GM19239 (cell line): ENCODE measurements around the gene B4GALNT4.
"Not testable (repeated sequence)": the region's sequence is repeated elsewhere in the genome, so short reads cannot be mapped to it uniquely, and the experiment has no call there.

Experiments used
- DNase-seq: peaks from one replicate; pipeline ENCODE4 v3.0.0; 2011; ENCODE audit warnings: low spot score; ENCODE audit not compliant: insufficient read length
- FAIRE-seq: peaks from 2 replicates; lab custom pipeline; 2011; peaks lifted over from hg19 to GRCh38; lab: Jason Lieb, UNC

Gene B4GALNT4

GRCh38 chr11:385594-386351 is 16.5 kb downstream of the B4GALNT4 start:
- FAIRE-seq (no peak), DNase-seq (no peak)

GRCh38 chr11:386483-386882 is 17.2 kb downstream of the B4GALNT4 start:
- DNase-seq = no peak
- FAIRE-seq = no peak

- no peak for FAIRE-seq
- DNase-seq = no peak
These were observed 18.0 kb downstream of the B4GALNT4 start for GRCh38 chr11:387193-387793.

GRCh38 chr11:389369-389768 is 20.1 kb downstream of the B4GALNT4 start:
- DNase-seq, FAIRE-seq: not testable (repeated sequence)

- DNase-seq = no peak
- no peak for FAIRE-seq
These were observed 20.9 kb downstream of the B4GALNT4 start for GRCh38 chr11:390175-390574.

- no peak for DNase-seq
- no peak for FAIRE-seq
These were observed 22.1 kb downstream of the B4GALNT4 start for GRCh38 chr11:391117-392017.

GRCh38 chr11:392102-392777 is 22.9 kb downstream of the B4GALNT4 start:
- DNase-seq (no peak), FAIRE-seq (no peak)

- FAIRE-seq (no peak), DNase-seq (no peak)
These were observed 24.1 kb downstream of the B4GALNT4 start for GRCh38 chr11:393219-394033.

- no peak for FAIRE-seq
These were observed 24.9 kb downstream of the B4GALNT4 start, which contains the start of gene PKP3 for GRCh38 chr11:394034-394857. Gene PKP3 (plus strand): TSS chr11:394209. CDS start chr11:394293, 84 bp downstream.

GRCh38 chr11:394858-395655 is 25.8 kb downstream of the B4GALNT4 start:
- DNase-seq (no peak), FAIRE-seq (no peak)

More at GRCh38 chr11:394034-394857, 24.9 kb downstream of the B4GALNT4 start, which contains the start of gene PKP3:
- no peak for DNase-seq

GRCh38 chr11:395866-396265 is 26.6 kb downstream of the B4GALNT4 start:
- FAIRE-seq = no peak

GRCh38 chr11:396511-396947 is 27.2 kb downstream of the B4GALNT4 start:
- DNase-seq = peak; percentile 69
- FAIRE-seq = no peak

More at GRCh38 chr11:395866-396265, 26.6 kb downstream of the B4GALNT4 start:
- DNase-seq = no peak

GRCh38 chr11:396948-397548 is 27.7 kb downstream of the B4GALNT4 start:
- FAIRE-seq (peak; percentile 23), DNase-seq (peak; percentile 97)

GRCh38 chr11:398826-399225 is 29.5 kb downstream of the B4GALNT4 start:
- DNase-seq = no peak
- FAIRE-seq = no peak

GRCh38 chr11:399731-400211 is 30.5 kb downstream of the B4GALNT4 start:
- FAIRE-seq = no peak
- no peak for DNase-seq

GRCh38 chr11:400241-400689 is 31.0 kb downstream of the B4GALNT4 start:
- no peak for DNase-seq
- no peak for FAIRE-seq

GRCh38 chr11:401196-401595 is 31.9 kb downstream of the B4GALNT4 start:
- not testable (repeated sequence) for FAIRE-seq, DNase-seq
